HL-60 (cell line): ENCODE results near the gene SGPP2.

ENCODE experiments used
- GABPA ChIP-seq: IDR thresholded peaks from 2 replicates; pipeline ENCODE4 v1.6.1; 2012; ENCODE audit warnings: low read depth
- POLR2AphosphoS5 ChIP-seq: IDR thresholded peaks from 2 replicates; pipeline ENCODE4 v1.6.1; 2012; ENCODE audit warnings: low read depth
- SPI1 ChIP-seq: IDR thresholded peaks from 2 replicates; pipeline ENCODE4 v1.6.1; 2012; ENCODE audit warnings: low read depth, mild to moderate bottlenecking, borderline replicate concordance
- TF ChIP-seq, protein P1 (sequence below): IDR thresholded peaks from one replicate; pipeline ENCODE4 v1.5.1; 2011; ENCODE audit warnings: low read length, control low read depth, inconsistent platforms; ENCODE audit not compliant: insufficient read depth
- TF ChIP-seq, protein P2 (sequence below): IDR thresholded peaks from 2 replicates; pipeline ENCODE4 v1.6.1; 2012; ENCODE audit warnings: low read depth; ENCODE audit not compliant: insufficient replicate concordance

DNA sequence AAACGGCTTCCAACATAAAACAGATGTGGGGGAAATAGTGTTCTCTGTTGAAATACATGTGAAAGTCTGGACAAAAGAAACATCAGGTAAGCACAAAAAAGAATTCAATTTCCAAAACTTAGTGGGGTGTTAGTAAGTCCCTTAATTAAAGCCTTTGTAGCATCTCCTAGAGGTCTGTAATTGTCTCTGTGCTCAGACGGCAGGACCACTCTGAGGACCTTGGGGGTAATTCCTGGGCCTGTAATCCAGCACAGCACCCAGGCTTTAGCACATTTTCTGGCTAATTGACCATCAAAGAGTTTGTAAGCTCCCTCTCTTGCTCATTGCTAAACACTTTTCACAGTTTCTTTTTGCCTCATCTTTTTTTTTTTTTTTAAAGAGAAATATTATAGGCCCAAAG lies 151.3 kb downstream of the SGPP2 start:
- TF ChIP-seq, protein P1, sequence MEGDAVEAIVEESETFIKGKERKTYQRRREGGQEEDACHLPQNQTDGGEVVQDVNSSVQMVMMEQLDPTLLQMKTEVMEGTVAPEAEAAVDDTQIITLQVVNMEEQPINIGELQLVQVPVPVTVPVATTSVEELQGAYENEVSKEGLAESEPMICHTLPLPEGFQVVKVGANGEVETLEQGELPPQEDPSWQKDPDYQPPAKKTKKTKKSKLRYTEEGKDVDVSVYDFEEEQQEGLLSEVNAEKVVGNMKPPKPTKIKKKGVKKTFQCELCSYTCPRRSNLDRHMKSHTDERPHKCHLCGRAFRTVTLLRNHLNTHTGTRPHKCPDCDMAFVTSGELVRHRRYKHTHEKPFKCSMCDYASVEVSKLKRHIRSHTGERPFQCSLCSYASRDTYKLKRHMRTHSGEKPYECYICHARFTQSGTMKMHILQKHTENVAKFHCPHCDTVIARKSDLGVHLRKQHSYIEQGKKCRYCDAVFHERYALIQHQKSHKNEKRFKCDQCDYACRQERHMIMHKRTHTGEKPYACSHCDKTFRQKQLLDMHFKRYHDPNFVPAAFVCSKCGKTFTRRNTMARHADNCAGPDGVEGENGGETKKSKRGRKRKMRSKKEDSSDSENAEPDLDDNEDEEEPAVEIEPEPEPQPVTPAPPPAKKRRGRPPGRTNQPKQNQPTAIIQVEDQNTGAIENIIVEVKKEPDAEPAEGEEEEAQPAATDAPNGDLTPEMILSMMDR = no peak
- TF ChIP-seq GABPA (no peak), SPI1 (no peak), POLR2AphosphoS5 (no peak)
- TF ChIP-seq, protein P2, sequence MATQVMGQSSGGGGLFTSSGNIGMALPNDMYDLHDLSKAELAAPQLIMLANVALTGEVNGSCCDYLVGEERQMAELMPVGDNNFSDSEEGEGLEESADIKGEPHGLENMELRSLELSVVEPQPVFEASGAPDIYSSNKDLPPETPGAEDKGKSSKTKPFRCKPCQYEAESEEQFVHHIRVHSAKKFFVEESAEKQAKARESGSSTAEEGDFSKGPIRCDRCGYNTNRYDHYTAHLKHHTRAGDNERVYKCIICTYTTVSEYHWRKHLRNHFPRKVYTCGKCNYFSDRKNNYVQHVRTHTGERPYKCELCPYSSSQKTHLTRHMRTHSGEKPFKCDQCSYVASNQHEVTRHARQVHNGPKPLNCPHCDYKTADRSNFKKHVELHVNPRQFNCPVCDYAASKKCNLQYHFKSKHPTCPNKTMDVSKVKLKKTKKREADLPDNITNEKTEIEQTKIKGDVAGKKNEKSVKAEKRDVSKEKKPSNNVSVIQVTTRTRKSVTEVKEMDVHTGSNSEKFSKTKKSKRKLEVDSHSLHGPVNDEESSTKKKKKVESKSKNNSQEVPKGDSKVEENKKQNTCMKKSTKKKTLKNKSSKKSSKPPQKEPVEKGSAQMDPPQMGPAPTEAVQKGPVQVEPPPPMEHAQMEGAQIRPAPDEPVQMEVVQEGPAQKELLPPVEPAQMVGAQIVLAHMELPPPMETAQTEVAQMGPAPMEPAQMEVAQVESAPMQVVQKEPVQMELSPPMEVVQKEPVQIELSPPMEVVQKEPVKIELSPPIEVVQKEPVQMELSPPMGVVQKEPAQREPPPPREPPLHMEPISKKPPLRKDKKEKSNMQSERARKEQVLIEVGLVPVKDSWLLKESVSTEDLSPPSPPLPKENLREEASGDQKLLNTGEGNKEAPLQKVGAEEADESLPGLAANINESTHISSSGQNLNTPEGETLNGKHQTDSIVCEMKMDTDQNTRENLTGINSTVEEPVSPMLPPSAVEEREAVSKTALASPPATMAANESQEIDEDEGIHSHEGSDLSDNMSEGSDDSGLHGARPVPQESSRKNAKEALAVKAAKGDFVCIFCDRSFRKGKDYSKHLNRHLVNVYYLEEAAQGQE = no peak
